MCF 10A (cell line): ENCODE data around the gene EDN2. TPM values are rescaled to one million over a fixed set of nuclear protein-coding genes. Genes with fewer than 3 reads are reported as not detected.

ENCODE experiments used
- BruUV-seq: library from RNA; stranded (reverse); fragments of 400-500 nt; replicated peaks from 2 replicates; lab custom pipeline; 2021; lab: Mats Ljungman, UMichigan
- CTCF ChIA-PET: fragments of 300-600 bp; sonication (Branson Sonifier 250); formaldehyde crosslinking; extraction: SDS; loops from one replicate; lab custom pipeline; 2021; ENCODE audit warnings: antibody characterized with exemption, inconsistent platforms; lab: Yijun Ruan, JAX
- POLR2A ChIA-PET: fragments of 300-600, 350-650 bp; sonication (Branson Sonifier 250); formaldehyde crosslinking; extraction: SDS; loops from one replicate; lab custom pipeline; 2020; ENCODE audit warnings: antibody characterized with exemption, inconsistent platforms; lab: Yijun Ruan, JAX
- DNase-seq: peaks from one replicate; pipeline ENCODE4 v3.0.0-alpha.2; 2018; ENCODE audit not compliant: unreplicated experiment
- H3K27ac Mint-ChIP-seq: one replicate; pipeline ENCODE4 v1.8.0; 2022; ENCODE audit warnings: mild to moderate bottlenecking, low read depth, mixed read lengths; ENCODE audit not compliant: unreplicated experiment
- H3K27me3 Mint-ChIP-seq: one replicate; pipeline ENCODE4 v1.8.0; 2022; ENCODE audit warnings: mixed read lengths; ENCODE audit not compliant: insufficient read depth, unreplicated experiment
- H3K36me3 Mint-ChIP-seq: one replicate; pipeline ENCODE4 v1.8.0; 2022; ENCODE audit warnings: mild to moderate bottlenecking, moderate library complexity, mixed read lengths; ENCODE audit not compliant: insufficient read depth, unreplicated experiment
- H3K4me1 Mint-ChIP-seq: one replicate; pipeline ENCODE4 v1.8.0; 2022; ENCODE audit warnings: mixed read lengths; ENCODE audit not compliant: insufficient read depth, unreplicated experiment
- H3K4me3 Mint-ChIP-seq: one replicate; pipeline ENCODE4 v1.8.0; 2022; ENCODE audit warnings: mild to moderate bottlenecking, moderate library complexity, mixed read lengths; ENCODE audit not compliant: unreplicated experiment
- H3K9me3 Mint-ChIP-seq: one replicate; pipeline ENCODE4 v1.8.0; 2022; ENCODE audit warnings: mixed read lengths; ENCODE audit not compliant: unreplicated experiment
- intact Hi-C: fragments of 100-400 bp; cut with micrococcal nuclease; formaldehyde crosslinking; loops from 2 replicates; pipeline ENCODE4 v1.14.1; 2022
- total RNA-seq: library from RNA; stranded (reverse); gene quantifications from 2 replicates; pipeline ENCODE4 v1.2.3, GENCODE V29; 2022
- TF ChIP-seq, protein P1 (sequence below): fragments of 200-600 bp; IDR thresholded peaks from one replicate; pipeline ENCODE4 v1.8.0; 2022; ENCODE audit warnings: antibody characterized with exemption, mild to moderate bottlenecking; ENCODE audit not compliant: unreplicated experiment

EDN2 gene
- total RNA-seq, 1 experiment from 2014 or later, result 0.58 TPM

DNA sequence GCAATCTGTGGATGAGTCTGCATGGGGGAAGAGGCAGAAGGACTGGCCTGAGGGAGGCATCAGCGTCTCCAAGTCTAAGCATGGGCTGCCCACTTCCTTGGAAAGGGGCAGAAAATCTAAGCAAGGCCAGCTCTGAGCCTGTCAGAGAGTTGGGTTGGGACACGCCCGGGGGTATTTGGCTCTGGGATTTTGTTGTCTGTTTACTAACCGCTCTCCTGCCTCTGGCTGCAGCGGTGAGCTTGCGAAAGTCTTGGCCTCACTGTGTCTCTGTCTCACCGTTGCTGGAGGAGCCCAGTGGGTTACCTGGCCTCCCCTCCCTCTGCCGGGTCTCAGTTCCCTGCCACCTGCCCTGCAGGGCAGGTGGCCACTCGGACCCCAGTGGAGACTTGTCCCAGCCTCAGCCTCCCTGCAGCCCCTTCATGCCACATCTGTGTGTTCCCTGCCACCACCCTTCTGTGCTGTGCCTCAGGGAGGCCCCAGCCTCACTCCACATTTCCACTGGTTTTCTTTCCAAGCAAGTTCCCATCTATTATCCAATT, 33.7 kb downstream of the EDN2 start:
- H3K27me3 Mint-ChIP-seq, result no peaks in the 10 kb centered on the region
- no peak overlapping the region for H3K4me3 Mint-ChIP-seq
- no TSS peak for BruUV-seq
- ChIA-PET POLR2A (interaction anchor here (0.5 to 3.9 kb wide), 4 partner anchors 14 to 48 kb away, joined by 3 to 17 read pairs (median 4); partner anchors contain the start of gene EDN2), CTCF (interaction anchor here (0.6 to 1.1 kb wide), 5 partner anchors 10 to 442 kb away, joined by 3 to 6 read pairs (median 3); no protein-coding TSS in a partner anchor)
- peaks cover 42% of the 10 kb centered on the region for H3K4me1 Mint-ChIP-seq
- TF ChIP-seq, protein P1, sequence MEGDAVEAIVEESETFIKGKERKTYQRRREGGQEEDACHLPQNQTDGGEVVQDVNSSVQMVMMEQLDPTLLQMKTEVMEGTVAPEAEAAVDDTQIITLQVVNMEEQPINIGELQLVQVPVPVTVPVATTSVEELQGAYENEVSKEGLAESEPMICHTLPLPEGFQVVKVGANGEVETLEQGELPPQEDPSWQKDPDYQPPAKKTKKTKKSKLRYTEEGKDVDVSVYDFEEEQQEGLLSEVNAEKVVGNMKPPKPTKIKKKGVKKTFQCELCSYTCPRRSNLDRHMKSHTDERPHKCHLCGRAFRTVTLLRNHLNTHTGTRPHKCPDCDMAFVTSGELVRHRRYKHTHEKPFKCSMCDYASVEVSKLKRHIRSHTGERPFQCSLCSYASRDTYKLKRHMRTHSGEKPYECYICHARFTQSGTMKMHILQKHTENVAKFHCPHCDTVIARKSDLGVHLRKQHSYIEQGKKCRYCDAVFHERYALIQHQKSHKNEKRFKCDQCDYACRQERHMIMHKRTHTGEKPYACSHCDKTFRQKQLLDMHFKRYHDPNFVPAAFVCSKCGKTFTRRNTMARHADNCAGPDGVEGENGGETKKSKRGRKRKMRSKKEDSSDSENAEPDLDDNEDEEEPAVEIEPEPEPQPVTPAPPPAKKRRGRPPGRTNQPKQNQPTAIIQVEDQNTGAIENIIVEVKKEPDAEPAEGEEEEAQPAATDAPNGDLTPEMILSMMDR, result no peak
- H3K36me3 Mint-ChIP-seq, result no peaks in the 10 kb centered on the region
- intact Hi-C loops, result no loop called here
- H3K27ac Mint-ChIP-seq, result no peak overlapping the region
- peak; percentile 64 for DNase-seq
- no peaks in the 10 kb centered on the region for H3K9me3 Mint-ChIP-seq

DNA sequence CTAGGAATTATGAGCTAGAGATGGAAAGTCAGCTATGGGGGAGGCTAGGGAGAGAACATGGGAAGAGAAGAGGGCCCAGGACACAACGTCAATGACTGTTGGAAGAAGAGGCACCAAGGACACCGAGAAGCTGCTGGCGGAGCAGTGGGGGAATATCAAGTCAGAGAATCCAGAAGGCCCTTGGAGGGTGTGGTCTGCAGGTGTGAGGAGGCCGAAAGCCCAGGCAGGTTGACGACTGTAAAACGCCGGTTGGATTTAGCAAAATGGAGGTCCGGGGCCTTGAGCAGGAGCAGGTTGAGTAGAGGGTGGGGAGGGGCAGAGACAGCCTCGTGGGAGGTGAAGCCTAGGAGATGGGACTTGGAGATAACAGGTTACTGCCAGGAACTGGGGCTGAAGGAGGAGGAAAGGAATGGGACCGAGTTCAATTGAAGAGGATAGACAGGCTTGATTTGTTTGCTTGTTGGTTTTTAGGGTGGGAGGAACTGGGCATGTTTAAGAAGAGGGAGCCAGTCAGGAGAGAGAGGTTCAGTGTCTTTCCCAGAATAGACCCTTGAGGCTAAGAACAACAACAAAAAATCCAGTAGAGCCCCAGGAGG, 35.1 kb downstream of the EDN2 start:
- TF ChIP-seq, protein P1, result no peak
- DNase-seq, result no peak
- no peak overlapping the region for H3K4me3 Mint-ChIP-seq
- CTCF ChIA-PET, result interaction anchor here (0.7 to 1.6 kb wide), 3 partner anchors 15 to 43 kb away, joined by 3 read pairs; no protein-coding TSS in a partner anchor
- H3K27me3 Mint-ChIP-seq, result no peaks in the 10 kb centered on the region
- no TSS peak for BruUV-seq
- POLR2A ChIA-PET, result interaction anchor here (0.7 to 3.9 kb wide), 3 partner anchors 17 to 34 kb away, joined by 3 to 17 read pairs (median 5); partner anchors contain the start of gene EDN2
- intact Hi-C loops, result no loop called here
- peaks cover 36% of the 10 kb centered on the region for H3K4me1 Mint-ChIP-seq
- H3K9me3 Mint-ChIP-seq, result no peaks in the 10 kb centered on the region
- H3K36me3 Mint-ChIP-seq, result no peaks in the 10 kb centered on the region
- H3K27ac Mint-ChIP-seq, result no peak overlapping the region

DNA sequence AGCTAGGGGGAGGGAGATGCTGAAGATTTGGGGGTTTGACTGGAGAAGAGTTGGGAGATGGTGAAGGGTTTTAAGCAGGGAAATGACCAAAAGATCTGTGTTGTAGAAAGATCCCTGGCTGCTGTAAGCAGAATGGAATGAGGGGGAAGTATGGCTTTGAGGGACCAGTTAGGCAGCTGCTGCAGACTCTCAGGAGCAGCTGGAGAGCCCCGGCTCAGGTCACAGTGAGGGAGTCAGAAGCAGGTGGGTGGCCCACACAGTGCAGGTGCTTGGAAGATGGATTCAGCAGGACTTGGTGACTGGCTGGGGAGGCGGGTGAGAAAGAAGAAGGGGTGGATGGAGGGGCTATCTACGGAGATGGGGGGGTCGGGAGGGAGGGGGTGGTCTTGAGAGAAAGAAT, 35.7 kb downstream of the EDN2 start:
- TF ChIP-seq, protein P1, result no peak
- no peaks in the 10 kb centered on the region for H3K36me3 Mint-ChIP-seq
- CTCF ChIA-PET, result interaction anchor here (1.3 to 1.6 kb wide), 2 partner anchors 14 to 44 kb away, joined by 3 read pairs; no protein-coding TSS in a partner anchor
- H3K9me3 Mint-ChIP-seq, result no peaks in the 10 kb centered on the region
- BruUV-seq, result no TSS peak
- H3K27me3 Mint-ChIP-seq, result no peaks in the 10 kb centered on the region
- peaks cover 36% of the 10 kb centered on the region for H3K4me1 Mint-ChIP-seq
- intact Hi-C loops, result no loop called here
- H3K27ac Mint-ChIP-seq, result no peak overlapping the region
- DNase-seq, result no peak
- POLR2A ChIA-PET, result interaction anchor here (0.8 to 3.9 kb wide), 3 partner anchors 28 to 47 kb away, joined by 3 to 17 read pairs (median 5); partner anchors contain the start of gene EDN2
- H3K4me3 Mint-ChIP-seq, result no peak overlapping the region
